Progenitor cell of endocrine pancreas (in vitro differentiated cells): Measurements from ENCODE around the gene SNED1. TPM values are rescaled to one million over a fixed set of nuclear protein-coding genes. Genes with fewer than 3 reads are reported as not detected.

Source experiments
- DNase-seq: peaks from one replicate; pipeline ENCODE4 v3.0.0; 2021; ENCODE audit warnings: low spot score; ENCODE audit not compliant: unreplicated experiment
- H3K27ac Mint-ChIP-seq: 2 replicates; pipeline ENCODE4 v1.8.0; 2021; ENCODE audit warnings: mild to moderate bottlenecking, moderate library complexity, mixed read lengths
- H3K27me3 Mint-ChIP-seq: 2 replicates; pipeline ENCODE4 v1.8.0; 2021; ENCODE audit warnings: mixed read lengths
- H3K36me3 Mint-ChIP-seq: 2 replicates; pipeline ENCODE4 v1.8.0; 2022; ENCODE audit warnings: mixed read lengths; ENCODE audit not compliant: insufficient read depth
- H3K4me1 Mint-ChIP-seq: 2 replicates; pipeline ENCODE4 v1.8.0; 2021; ENCODE audit warnings: low read depth, mixed read lengths
- H3K4me3 Mint-ChIP-seq: 2 replicates; pipeline ENCODE4 v1.8.0; 2021; ENCODE audit warnings: low read depth, mild to moderate bottlenecking, moderate library complexity, mixed read lengths
- H3K9me3 Mint-ChIP-seq: 2 replicates; pipeline ENCODE4 v1.8.0; 2021; ENCODE audit warnings: low read depth, mixed read lengths
- total RNA-seq: library from RNA; stranded (reverse); gene quantifications from 2 replicates; pipeline ENCODE4 v1.2.1, GENCODE V29; 2021
- TF ChIP-seq, protein P1 (sequence below): fragments of 200-600 bp; sonication (generic); IDR thresholded peaks from one replicate; pipeline ENCODE4 v1.5.0; 2021; ENCODE audit warnings: antibody characterized with exemption, mild to moderate bottlenecking; ENCODE audit not compliant: unreplicated experiment

SNED1 gene
- total RNA-seq, 1 donor from 2014 or later: 2.2 TPM

DNA sequence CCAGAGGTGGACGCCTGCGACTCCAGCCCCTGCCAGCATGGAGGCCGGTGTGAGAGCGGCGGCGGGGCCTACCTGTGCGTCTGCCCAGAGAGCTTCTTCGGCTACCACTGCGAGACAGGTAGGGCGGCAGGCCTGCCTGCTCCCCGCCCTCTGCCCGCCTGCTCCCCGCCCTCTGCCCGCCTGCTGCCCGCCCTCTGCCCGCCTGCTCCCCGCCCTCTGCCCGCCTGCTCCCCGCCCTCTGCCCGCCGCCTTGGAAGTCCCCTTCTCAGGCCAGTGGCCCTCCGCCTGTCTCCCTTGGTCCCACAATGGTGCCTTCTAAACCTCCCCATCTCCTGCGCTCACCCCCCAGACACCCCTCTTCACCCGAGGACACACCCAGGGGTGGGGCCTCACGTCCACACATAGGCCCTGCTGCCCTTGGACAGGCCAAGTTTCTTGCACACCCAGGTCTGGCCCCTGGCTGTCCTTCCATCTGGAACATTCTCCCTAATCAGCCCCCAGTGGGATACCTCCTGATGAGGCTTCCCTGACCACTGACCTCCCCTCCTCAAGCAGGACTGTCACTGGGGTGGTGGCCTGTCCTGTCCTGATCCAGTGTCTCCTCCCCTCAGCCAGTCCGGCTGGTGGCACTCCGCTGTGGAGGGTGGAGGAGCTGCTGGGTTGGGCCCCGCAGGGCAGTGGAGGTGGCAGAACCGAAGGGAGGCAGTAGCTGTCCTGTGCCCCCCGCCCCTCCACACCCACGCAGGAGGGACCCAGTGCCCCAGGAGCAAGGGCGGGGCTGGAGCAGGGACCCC lies 65.8 kb downstream of the SNED1 start:
- DNase-seq: peak; percentile 12
- no peaks in the 10 kb centered on the region for H3K36me3 Mint-ChIP-seq
- peaks cover 12% of the 10 kb centered on the region for H3K27me3 Mint-ChIP-seq
- H3K27ac Mint-ChIP-seq: no peak overlapping the region
- TF ChIP-seq, protein P1, sequence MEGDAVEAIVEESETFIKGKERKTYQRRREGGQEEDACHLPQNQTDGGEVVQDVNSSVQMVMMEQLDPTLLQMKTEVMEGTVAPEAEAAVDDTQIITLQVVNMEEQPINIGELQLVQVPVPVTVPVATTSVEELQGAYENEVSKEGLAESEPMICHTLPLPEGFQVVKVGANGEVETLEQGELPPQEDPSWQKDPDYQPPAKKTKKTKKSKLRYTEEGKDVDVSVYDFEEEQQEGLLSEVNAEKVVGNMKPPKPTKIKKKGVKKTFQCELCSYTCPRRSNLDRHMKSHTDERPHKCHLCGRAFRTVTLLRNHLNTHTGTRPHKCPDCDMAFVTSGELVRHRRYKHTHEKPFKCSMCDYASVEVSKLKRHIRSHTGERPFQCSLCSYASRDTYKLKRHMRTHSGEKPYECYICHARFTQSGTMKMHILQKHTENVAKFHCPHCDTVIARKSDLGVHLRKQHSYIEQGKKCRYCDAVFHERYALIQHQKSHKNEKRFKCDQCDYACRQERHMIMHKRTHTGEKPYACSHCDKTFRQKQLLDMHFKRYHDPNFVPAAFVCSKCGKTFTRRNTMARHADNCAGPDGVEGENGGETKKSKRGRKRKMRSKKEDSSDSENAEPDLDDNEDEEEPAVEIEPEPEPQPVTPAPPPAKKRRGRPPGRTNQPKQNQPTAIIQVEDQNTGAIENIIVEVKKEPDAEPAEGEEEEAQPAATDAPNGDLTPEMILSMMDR: no peak
- peak overlapping the region; percentile 52 for H3K4me3 Mint-ChIP-seq
- no peaks in the 10 kb centered on the region for H3K4me1 Mint-ChIP-seq
- H3K9me3 Mint-ChIP-seq: no peaks in the 10 kb centered on the region

DNA sequence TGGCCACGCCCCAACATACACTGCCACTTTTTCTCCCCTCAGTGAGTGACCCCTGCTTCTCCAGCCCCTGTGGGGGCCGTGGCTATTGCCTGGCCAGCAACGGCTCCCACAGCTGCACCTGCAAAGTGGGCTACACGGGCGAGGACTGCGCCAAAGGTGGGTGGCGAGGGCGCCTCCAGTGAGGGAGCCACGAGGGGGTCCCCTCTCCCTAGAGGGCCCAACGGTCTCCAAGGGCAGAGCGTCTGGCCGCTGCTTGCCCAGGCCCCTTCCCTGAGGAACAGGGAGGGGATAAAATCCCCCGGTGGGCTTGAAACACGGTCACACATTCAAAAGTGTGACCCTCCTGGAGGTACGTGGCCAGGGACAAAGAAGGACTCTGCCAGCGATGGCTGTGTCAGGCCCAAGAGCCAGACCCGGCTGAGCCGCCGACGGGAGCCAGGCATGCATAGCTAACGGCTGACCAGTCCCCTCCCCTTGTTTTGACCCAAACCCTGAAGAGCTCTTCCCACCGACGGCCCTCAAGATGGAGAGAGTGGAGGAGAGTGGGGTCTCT lies 66.5 kb downstream of the SNED1 start:
- H3K27ac Mint-ChIP-seq: no peak overlapping the region
- no peak overlapping the region for H3K4me3 Mint-ChIP-seq
- no peaks in the 10 kb centered on the region for H3K9me3 Mint-ChIP-seq
- peaks cover 7% of the 10 kb centered on the region for H3K27me3 Mint-ChIP-seq
- DNase-seq: no peak
- no peaks in the 10 kb centered on the region for H3K4me1 Mint-ChIP-seq
- TF ChIP-seq, protein P1: no peak
- no peaks in the 10 kb centered on the region for H3K36me3 Mint-ChIP-seq

DNA sequence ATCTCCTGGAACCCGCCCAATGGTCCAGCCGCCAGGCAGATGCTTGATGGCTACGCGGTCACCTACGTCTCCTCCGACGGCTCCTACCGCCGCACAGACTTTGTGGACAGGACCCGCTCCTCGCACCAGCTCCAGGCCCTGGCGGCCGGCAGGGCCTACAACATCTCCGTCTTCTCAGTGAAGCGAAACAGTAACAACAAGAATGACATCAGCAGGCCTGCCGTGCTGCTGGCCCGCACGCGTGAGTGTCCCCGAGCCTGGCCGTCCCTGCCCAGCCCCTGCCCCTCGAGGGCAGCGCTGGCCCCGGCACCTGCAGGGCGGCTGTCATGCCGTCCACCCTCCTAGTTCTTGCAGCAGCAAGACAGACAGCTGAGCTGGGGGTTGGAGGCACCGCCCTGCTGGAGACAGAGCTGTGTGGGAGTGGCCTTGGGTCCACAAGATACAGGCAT lies 67.0 kb downstream of the SNED1 start:
- Mint-ChIP-seq H3K27me3 (peaks cover 7% of the 10 kb centered on the region), H3K27ac (no peak overlapping the region), H3K4me1 (no peaks in the 10 kb centered on the region)

DNA sequence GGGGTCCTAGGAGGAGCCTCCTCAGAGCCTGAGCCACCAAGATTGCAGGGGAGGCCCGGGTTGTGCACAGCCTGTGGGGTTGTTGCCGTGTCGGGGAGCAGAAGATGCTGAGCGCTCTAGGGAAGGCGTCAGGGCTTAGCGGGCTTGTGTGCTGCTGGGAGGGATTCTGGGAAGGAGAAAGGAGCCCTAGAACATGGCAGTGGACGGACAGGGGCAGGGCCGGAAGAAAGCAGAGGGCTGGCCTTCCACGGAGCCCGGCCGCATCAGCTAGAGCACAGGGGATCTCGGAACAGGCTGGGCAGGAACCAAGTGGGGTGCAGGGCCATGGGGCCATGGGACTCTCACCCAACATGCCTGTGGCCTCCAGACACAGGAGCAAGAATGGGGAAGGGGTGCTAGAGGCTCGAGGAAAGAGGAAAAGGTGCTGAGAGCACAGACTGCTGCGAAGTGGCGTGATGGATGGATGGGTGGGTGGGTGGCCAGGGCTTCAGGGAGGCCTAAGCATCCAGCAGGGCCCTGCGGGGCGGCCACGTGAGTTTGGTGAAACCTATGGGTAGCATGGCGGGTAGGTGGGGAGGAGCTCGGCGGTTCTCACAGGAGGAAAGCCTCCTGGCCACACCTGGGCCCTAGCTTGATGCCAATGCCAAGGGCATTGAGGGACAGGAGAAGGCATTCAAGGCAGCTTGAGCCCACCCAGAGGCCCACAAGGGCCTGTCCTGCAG lies 67.9 kb downstream of the SNED1 start:
- DNase-seq: no peak
- Mint-ChIP-seq H3K27me3 (peaks cover 5% of the 10 kb centered on the region), H3K4me3 (no peak overlapping the region), H3K36me3 (no peaks in the 10 kb centered on the region), H3K4me1 (no peaks in the 10 kb centered on the region), H3K27ac (no peak overlapping the region), H3K9me3 (no peaks in the 10 kb centered on the region)
- TF ChIP-seq, protein P1: no peak

More for the DNA sequence above, 67.0 kb downstream of the SNED1 start:
- DNase-seq: no peak
- TF ChIP-seq, protein P1: no peak
- no peaks in the 10 kb centered on the region for H3K9me3 Mint-ChIP-seq
- H3K36me3 Mint-ChIP-seq: no peaks in the 10 kb centered on the region
- H3K4me3 Mint-ChIP-seq: no peak overlapping the region

DNA sequence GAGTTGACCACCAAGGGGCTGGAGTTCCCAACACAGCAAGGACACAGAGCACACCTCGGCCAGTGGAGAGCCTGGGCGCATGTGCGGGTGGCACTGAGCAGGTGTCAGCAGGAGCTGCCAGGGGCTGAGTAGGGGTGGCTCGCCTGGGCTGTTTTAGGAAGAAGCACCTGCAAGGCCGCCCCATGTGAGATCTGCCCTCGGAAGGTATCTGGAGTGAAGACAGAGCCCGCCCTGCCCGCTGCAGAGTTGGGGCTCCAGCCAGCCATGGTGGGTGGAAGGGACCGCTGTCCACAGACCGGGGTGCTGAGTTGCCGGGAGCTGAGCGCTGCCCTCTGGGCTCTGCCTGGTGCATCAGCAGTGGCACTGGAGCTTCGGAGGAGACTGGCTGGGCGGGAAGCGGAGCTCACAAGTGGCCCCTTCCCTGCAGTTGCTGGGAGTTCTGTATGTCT lies 68.5 kb downstream of the SNED1 start:
- Mint-ChIP-seq H3K36me3 (no peaks in the 10 kb centered on the region), H3K4me3 (no peak overlapping the region), H3K9me3 (no peaks in the 10 kb centered on the region), H3K27ac (no peak overlapping the region), H3K27me3 (peaks cover 5% of the 10 kb centered on the region), H3K4me1 (no peaks in the 10 kb centered on the region)
- DNase-seq: peak; percentile 42
- TF ChIP-seq, protein P1: no peak
